NCI-H446 treated with DMSO at 0.1 percent for 48 hours (cell line): ENCODE results near the gene PLAGL1.
"Not testable (repeated sequence)": the region's sequence is repeated elsewhere in the genome, so short reads cannot be mapped to it uniquely, and the experiment has no call there.

Experiments
- DNase-seq: peaks from one replicate; lab custom pipeline; 2025; lab: John Stamatoyannopoulos, UW

The PLAGL1 gene

GRCh38 chr6:144008120-144008811 lies at the start of gene PLAGL1:
TSS of gene PLAGL1 (minus strand) at chr6:144008259. CDS start at chr6:143948136, 60,123 bp downstream.
- DNase-seq, result no peak

- no peak for DNase-seq
These were observed 47.3 kb upstream of the PLAGL1 start for GRCh38 chr6:144055121-144055931.

- no peak for DNase-seq
These were observed 45.5 kb upstream of the PLAGL1 start for GRCh38 chr6:144053601-144054000.

GRCh38 chr6:144052488-144052887 lies 44.4 kb upstream of the PLAGL1 start:
- no peak for DNase-seq

GRCh38 chr6:144049386-144049785 lies 41.3 kb upstream of the PLAGL1 start:
- no peak for DNase-seq

GRCh38 chr6:144047688-144048087 lies 39.6 kb upstream of the PLAGL1 start:
- no peak for DNase-seq

- DNase-seq, result not testable (repeated sequence)
These were observed 38.6 kb upstream of the PLAGL1 start for GRCh38 chr6:144046672-144047071.

- DNase-seq, result not testable (repeated sequence)
These were observed 36.9 kb upstream of the PLAGL1 start for GRCh38 chr6:144044989-144045388.

GRCh38 chr6:144036835-144037195 lies 28.8 kb upstream of the PLAGL1 start:
- no peak for DNase-seq

- no peak for DNase-seq
These were observed 28.2 kb upstream of the PLAGL1 start for GRCh38 chr6:144036064-144036834.

- DNase-seq, result no peak
These were observed 27.4 kb upstream of the PLAGL1 start for GRCh38 chr6:144035416-144035815.

- DNase-seq, result no peak
These were observed 26.0 kb upstream of the PLAGL1 start for GRCh38 chr6:144033816-144034735.

- no peak for DNase-seq
These were observed 21.4 kb upstream of the PLAGL1 start for GRCh38 chr6:144029452-144029851.

- no peak for DNase-seq
These were observed 20.0 kb upstream of the PLAGL1 start for GRCh38 chr6:144027932-144028587.

- DNase-seq, result no peak
These were observed 15.2 kb upstream of the PLAGL1 start for GRCh38 chr6:144023216-144023615.

- no peak for DNase-seq
These were observed 11.9 kb upstream of the PLAGL1 start for GRCh38 chr6:144019929-144020328.

- no peak for DNase-seq
These were observed 9.4 kb upstream of the PLAGL1 start for GRCh38 chr6:144017166-144018094.

- DNase-seq, result peak; percentile 45
These were observed 5.4 kb upstream of the PLAGL1 start for GRCh38 chr6:144013486-144013909.

- DNase-seq, result no peak
These were observed 4.5 kb upstream of the PLAGL1 start for GRCh38 chr6:144012534-144012933.

GRCh38 chr6:144009628-144010027 lies 1.6 kb upstream of the PLAGL1 start:
- DNase-seq, result not testable (repeated sequence)
